Measurements from ENCODE around the gene INTS11. TPM values are rescaled to one million over a fixed set of nuclear protein-coding genes. Genes with fewer than 3 reads are reported as not detected.

INTS11 gene
- polyA plus RNA-seq, 1 experiment, result 52.8 TPM

GRCh38 chr1:1329304-1330210 lies 5.1 kb upstream of the INTS11 start:
- H3K27me3 ChIP-seq (ENCODE audit: control insufficient read depth, insufficient read depth, low read length), result no peaks in the 10 kb centered on the region
- POLR2A ChIA-PET, result interaction anchor here (1.0 kb wide), 1 partner anchor 10 kb away, joined by 3 read pairs; no protein-coding TSS in a partner anchor
- no peak for DNase-seq (ENCODE audit: low read depth, low spot score)
- no peak overlapping the region for H3K4me3 ChIP-seq (ENCODE audit: low read depth, low read length)
- peaks cover 19% of the 10 kb centered on the region; the same call in 1 of the 2 replicates for H3K9me3 ChIP-seq (ENCODE audit: control insufficient read depth, insufficient read depth, low read length)
- no peak overlapping the region for H3K27ac ChIP-seq (ENCODE audit: low read depth, low read length)
- CTCF ChIA-PET, result no interaction called here
- no peak for TF ChIP-seq CTCF (IDR thresholded peaks at IDR 0.05; ENCODE audit: low read depth, low read length)

GRCh38 chr1:1328254-1328653 lies 3.8 kb upstream of the INTS11 start:
- CTCF ChIA-PET, result no interaction called here
- Histone ChIP-seq H3K9me3 (ENCODE audit: control insufficient read depth, insufficient read depth, low read length) (peaks cover 19% of the 10 kb centered on the region; the same call in 1 of the 2 replicates), H3K4me3 (ENCODE audit: low read depth, low read length) (no peak overlapping the region), H3K27ac (ENCODE audit: low read depth, low read length) (no peak overlapping the region), H3K27me3 (ENCODE audit: control insufficient read depth, insufficient read depth, low read length) (no peaks in the 10 kb centered on the region)
- DNase-seq (ENCODE audit: low read depth, low spot score), result no peak
- POLR2A ChIA-PET, result no interaction called here
- no peak for TF ChIP-seq CTCF (IDR thresholded peaks at IDR 0.05; ENCODE audit: low read depth, low read length)

GRCh38 chr1:1327291-1327690 lies 2.8 kb upstream of the INTS11 start:
- no peak for TF ChIP-seq CTCF (IDR thresholded peaks at IDR 0.05; ENCODE audit: low read depth, low read length)
- POLR2A ChIA-PET, result no interaction called here
- CTCF ChIA-PET, result no interaction called here
- Histone ChIP-seq H3K4me3 (ENCODE audit: low read depth, low read length) (no peak overlapping the region), H3K27me3 (ENCODE audit: control insufficient read depth, insufficient read depth, low read length) (no peaks in the 10 kb centered on the region), H3K27ac (ENCODE audit: low read depth, low read length) (no peak overlapping the region), H3K9me3 (ENCODE audit: control insufficient read depth, insufficient read depth, low read length) (peaks cover 19% of the 10 kb centered on the region; the same call in 1 of the 2 replicates)
- DNase-seq (ENCODE audit: low read depth, low spot score), result no peak

GRCh38 chr1:1326075-1326605 lies 1.7 kb upstream of the INTS11 start:
- DNase-seq (ENCODE audit: low read depth, low spot score), result no peak
- no peak for TF ChIP-seq CTCF (IDR thresholded peaks at IDR 0.05; ENCODE audit: low read depth, low read length)
- no peaks in the 10 kb centered on the region for H3K27me3 ChIP-seq (ENCODE audit: control insufficient read depth, insufficient read depth, low read length)
- POLR2A ChIA-PET, result no interaction called here
- H3K4me3 ChIP-seq (ENCODE audit: low read depth, low read length), result no peak overlapping the region
- H3K9me3 ChIP-seq (ENCODE audit: control insufficient read depth, insufficient read depth, low read length), result peaks cover 18% of the 10 kb centered on the region; the same call in 1 of the 2 replicates
- no peak overlapping the region for H3K27ac ChIP-seq (ENCODE audit: low read depth, low read length)
- CTCF ChIA-PET, result interaction anchor here (1.2 kb wide), 1 partner anchor 45 kb away, joined by 3 read pairs; no protein-coding TSS in a partner anchor
